GM18517 (cell line): Measurements from ENCODE around the gene ABCC4.
"Not testable (repeated sequence)": the region's sequence is repeated elsewhere in the genome, so short reads cannot be mapped to it uniquely, and the experiment has no call there.

Experiments
- ATAC-seq: cut with Tn5 transposase; IDR thresholded peaks from one replicate; pipeline ENCODE4 v1.9.1; 2021; ENCODE audit warnings: mild to moderate bottlenecking, moderate library complexity; ENCODE audit not compliant: unreplicated experiment

The ABCC4 gene

GRCh38 chr13:95229855-95230254 is 71.4 kb downstream of the ABCC4 start:
- no peak for ATAC-seq

DNA sequence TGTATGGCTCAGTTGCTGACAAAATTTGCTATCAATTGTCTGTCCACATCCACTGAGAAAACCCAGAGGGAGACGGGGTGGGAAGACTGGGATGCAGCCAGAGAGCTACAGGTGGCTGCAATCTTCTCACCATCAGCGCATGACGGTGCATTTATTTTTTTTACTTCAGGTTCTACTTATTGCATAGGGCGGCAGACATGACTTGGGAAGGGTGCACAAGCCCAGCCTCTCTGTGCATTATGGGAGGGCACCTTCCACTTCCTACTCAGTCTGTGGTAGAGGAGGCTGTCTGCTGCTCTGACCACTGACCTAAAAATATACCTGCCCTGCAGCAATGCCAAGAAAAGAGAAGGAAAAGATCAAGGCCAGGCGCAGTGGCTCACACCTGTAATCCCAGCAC is 73.1 kb downstream of the ABCC4 start:
- ATAC-seq: no peak

DNA sequence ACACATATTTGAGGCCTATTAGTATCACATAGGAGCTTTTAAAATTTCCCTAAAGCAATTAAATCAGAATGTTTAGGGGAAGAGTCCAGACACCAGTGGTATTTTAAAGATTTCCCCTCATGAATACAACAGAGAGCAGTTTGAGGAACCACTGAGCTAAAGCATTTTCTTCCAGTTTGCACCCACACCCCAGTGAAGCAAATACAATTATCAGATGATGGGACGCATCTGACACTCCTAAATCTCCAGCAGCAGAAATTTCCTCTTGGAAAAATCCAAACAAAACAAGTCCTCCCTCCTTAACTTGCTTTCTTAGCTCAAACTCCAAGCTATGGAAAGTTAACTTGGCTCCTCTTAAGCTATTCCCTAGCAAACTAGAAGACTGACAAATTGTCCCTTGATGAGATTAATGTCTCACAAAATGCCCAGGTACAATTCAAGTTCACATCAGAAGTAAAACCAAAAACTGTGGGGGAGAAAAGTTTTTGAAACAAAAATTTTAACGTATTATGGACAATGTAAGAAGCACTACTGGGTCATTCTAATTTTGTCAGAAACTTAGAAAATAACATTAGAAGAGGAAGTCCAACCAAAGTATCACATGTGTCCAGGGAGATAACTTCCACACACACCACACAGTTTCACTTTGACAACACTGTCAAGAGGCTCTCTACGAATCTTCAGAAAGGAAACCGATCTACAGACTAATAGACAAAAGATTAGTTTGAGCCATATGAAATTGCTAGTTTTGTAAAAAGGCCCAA is 74.1 kb downstream of the ABCC4 start:
- peak; percentile 93 for ATAC-seq

DNA sequence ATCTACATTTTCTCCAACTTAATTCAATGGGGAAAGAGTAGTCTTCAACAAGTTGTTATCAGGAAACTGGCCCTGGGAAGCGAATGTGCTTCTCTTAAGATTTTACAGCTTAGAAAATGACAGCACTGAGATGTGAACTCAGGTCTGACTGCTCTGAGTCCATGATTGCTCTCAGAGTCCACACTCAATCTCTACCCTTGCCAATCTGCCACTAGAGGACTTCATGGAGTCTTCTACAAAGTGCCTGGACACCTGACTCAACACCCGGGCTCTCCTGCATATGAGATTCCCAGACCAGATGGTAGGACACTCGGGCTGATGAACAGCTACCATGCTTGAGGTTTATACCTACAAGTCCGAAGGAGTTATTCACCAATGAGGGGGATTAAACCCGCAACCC is 74.8 kb downstream of the ABCC4 start:
- peak; percentile 15 for ATAC-seq

GRCh38 chr13:95226050-95226449 is 75.2 kb downstream of the ABCC4 start:
- ATAC-seq: no peak

- ATAC-seq: no peak
Measured at GRCh38 chr13:95224064-95224463, 77.2 kb downstream of the ABCC4 start.

DNA sequence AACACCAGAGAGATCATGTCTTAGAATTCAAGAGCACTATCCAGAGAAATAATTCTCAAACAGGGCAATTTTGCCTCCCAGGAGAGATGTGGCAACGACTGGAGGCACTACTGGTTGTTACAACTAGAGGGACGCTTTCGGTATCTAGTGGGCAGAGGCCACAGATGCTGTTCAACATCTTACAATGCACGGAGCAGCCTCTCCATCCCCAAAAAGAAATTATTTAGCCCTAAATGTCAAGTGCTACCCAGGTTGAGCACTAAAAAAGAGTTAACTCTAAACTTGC is 78.6 kb downstream of the ABCC4 start:
- ATAC-seq: peak; percentile 37

- ATAC-seq: peak; percentile 53
Measured at GRCh38 chr13:95221971-95222732, 79.1 kb downstream of the ABCC4 start.

DNA sequence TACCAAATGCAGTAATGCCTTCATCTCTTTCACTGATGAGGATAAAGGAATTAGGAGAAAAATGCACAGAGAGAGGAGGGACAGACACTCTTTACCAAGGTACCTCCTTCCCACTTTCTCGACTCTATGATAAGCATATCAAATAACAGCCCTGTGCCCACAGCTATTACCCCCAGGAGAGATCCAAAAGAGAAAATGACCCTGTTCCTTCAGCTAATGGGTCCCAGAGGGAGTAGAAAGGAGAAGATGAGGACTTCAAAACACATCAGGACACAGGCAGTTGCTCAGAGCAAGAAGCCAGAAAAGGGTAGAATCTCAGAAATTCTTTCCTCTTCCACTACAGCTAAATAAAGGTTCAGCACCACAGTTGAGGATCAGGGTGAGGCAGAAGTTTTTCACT is 80.6 kb downstream of the ABCC4 start:
- no peak for ATAC-seq

DNA sequence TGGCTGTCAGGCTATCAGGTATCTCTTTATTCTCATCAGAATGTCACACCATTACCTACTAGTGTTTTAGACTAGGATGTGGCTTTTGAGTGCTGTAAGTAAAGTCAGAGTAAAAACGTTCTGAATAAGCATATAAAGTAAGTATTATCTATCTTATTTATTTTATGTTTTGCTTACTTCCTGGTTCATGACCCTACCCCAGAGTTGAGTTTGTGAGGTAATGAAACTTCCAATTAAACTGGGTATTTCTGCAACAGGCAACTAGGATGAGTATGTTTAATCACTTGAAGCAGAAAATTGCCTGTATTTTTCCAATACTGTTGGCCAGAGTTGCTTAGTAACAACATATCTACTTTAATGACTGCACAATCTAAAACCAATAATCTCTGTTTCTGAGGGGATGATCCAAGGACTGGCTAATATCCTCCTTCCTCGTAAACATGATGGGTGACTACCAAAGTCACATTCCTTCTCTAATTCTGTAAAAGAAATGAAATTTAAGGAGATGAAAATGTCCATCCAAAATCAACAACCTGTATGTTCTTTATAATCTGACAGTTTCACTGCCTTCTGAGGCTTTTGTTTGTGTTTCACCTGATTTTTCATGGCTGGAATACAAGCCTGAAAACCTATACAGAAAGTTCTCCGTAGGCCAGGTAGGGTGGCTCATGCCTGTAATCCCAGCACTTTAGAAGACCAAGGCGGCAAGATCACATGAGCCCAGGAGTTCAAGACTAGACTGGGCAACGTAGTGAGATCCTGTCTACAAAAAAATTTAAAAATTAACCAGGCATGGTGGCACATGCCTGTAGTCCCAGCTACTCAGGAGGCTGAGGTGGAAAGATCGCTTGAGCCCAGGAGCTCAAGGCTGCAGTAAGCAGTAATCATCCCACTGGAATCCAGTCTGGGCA is 83.1 kb downstream of the ABCC4 start:
- ATAC-seq: no peak

DNA sequence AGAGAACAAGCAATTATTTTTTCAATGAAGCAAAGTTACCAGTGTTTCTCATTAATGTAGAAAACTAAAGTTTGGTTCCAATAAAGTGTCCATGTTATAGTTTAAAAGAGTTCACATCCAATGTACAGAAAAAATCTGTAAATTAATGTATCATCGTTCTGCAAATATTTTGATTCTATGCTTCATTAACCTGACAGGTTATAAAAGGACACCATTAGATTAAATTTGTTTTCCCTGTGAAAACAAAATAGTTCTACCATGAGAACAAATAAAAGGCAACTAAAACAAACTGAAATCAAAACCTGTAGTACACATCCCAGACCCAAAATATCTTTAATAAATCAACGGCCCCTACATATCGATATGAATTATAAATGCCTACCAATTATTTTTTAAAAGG is 85.1 kb downstream of the ABCC4 start:
- ATAC-seq: no peak

DNA sequence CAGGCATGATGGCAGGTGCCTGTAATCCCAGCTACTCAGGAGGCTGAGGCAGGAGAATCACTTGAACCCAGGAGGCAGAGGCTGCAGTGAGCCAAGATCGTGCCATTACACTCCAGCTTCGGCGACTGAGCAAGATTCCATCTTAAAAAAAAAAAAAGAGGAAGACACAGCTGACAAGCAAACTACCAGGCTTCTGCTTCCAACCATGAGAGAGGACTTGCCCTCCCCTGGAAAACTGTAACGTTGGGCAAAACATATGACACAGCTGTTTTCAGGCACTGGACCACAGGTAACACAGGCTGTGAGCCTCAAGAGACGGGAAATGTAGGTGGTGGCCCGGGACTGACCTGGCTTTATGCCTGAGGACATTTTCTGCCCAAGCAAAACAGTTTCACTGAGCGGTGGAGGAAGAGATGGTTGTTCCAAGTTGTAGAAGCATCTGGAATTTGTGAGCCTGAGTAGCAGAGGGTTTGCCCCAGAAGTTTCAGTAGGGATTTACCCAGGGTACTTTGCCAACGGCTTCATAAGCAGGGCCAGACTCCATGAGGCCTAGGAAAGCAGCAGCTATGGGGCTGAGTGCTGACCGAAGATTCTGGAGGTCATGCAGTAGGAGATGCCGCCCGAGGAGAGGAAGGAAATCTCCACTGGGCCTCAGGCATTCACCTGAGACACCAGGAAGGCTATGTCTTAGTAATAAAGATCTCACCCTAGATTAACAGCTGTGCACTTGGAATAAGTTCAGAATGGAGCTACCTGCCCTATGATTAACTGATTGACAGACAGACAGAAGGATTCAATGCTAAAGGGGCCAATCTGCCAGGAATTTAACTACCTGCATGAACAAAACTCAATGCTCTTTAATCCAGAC is 88.0 kb downstream of the ABCC4 start:
- ATAC-seq: no peak

DNA sequence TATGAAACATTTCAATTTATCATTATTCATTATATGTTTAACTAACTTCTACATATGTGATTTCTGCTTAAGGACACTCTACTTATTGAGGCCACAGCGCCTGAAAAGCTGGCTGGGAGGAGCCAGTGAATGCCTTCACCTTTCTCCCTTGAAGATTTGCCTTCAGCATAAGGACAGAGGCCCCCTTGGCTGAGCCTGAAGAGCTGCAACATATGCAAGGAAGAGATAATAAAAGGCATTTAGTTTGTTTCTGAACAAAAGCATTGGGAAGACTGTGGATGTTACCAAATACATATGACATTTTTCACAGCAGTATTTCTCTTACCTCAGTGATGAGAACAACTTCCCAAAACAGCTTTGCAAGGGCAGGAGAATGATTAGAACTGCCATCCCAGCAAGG is 92.1 kb downstream of the ABCC4 start:
- ATAC-seq: no peak

DNA sequence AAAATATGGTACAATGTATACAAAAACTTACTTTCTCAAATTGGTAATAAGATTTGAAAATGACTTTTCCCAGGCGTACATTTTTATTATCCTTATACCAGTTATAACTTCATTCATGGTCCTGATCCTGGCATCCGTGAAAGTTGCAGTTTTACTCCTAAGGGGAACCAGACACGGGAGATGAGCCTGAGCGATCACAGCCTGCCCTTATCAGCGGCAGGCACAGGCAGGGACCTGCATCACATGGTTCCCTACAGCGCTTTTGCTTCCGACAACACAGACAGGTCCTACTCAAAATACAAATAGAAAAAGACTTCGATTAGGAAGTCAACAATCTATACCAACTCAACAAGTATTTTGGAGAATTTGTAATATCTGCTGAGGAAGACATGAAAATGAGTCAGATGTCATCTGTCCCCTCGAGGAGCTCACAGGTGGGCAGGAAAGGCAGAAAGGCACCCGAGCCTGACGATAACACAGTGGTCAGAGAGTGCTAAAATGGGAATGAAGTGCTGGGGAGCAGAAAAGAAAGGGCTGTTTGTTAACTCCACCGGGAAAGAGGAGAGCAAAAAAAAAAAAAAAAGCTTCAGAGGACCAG is 93.4 kb downstream of the ABCC4 start:
- ATAC-seq: peak; percentile 82

- ATAC-seq: no peak
Measured at GRCh38 chr13:95206116-95206515, 95.1 kb downstream of the ABCC4 start.

GRCh38 chr13:95204231-95204765 is 97.0 kb downstream of the ABCC4 start:
- no peak for ATAC-seq

DNA sequence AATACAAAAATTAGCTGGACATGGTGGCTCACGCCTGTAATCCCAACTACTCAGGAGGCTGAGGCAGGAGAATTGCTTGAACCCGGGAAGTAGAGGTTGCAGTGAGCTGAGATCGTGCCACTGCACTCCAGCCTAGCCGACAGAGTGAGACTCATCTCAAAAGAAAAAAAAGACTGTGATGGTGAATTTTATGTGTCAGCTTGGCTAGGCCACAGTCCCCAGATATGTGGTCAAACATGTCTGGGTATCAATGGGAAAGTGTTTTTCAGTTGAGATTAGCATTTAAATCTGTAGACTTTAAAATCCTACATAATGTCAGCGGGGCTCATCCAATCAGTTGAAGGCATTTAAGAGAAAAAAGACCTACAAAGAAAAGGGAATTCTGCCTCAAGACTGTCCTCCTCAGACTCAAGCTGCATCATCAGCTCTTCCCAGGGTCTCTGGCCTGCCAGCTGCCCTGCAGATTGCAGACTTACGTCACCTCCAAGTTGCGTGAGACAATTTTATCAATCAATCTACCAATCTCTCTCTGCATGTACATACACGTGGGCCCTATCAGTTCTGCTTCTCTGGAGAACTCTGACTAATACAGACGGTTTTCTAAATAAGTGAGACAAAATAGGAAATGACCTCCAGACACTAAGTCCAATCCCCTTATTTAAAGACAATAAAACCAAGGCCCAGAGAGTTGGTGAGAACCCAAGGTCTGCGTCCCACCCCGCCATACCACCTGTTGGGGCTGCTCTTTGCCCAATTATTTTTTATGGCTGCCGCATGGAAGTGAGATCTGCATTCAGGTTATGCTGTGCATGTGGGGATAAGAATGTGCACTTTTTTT is 99.2 kb downstream of the ABCC4 start:
- no peak for ATAC-seq

DNA sequence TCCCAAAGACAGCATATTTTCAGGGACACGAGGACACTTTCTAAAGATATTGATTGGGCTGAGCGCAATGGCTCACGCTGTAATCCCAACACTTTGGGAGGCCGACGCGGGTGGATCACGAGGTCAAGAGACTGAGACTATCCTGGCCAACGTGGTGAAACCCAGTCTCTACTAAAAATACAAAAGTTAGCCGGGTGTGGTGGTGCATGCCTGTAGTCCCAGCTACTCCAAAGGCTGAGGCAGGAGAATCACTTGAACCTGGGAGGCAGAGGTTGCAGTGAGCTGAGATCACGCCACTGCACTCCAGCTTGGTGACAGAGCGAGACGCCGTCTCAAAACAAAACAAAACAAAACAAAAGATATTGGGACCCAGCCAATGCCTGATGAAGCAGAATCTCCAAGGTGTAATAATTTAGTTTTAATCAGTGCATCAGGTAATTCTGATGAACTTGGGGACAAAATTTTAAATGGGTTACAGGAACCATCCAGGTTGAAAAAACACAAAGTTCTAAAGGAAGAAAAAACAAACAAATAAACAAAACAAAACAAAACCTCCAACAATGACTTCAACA is 100.8 kb downstream of the ABCC4 start:
- ATAC-seq: not testable (repeated sequence)

- no peak for ATAC-seq
Measured at GRCh38 chr13:95199896-95200295, 101.4 kb downstream of the ABCC4 start.
